ENCODE results near the gene ZNF714. TPM values are rescaled to one million over a fixed set of nuclear protein-coding genes. Genes with fewer than 3 reads are reported as not detected.

The ZNF714 gene
- total RNA-seq, 4 donors from 2014 or later = 21.1 to 47.1 (median 34.6) TPM

GRCh38 chr19:21065336-21065735 is 16.7 kb upstream of the ZNF714 start:
- no peaks in the 10 kb centered on the region for H3K4me1 ChIP-seq
- H3K27ac ChIP-seq = no peak overlapping the region
- H3K36me3 ChIP-seq = no peaks in the 10 kb centered on the region
- no peaks in the 10 kb centered on the region for H3K9me3 ChIP-seq
- TF ChIP-seq POLR2A (IDR thresholded peaks at IDR 0.05) = no peak
- no peak for TF ChIP-seq CTCF (IDR thresholded peaks at IDR 0.05)
- intact Hi-C loops (cut with DNase I) = no loop called here
- DNase-seq = no peak
- H3K27me3 ChIP-seq = no peaks in the 10 kb centered on the region
- no peak overlapping the region for H3K4me3 ChIP-seq (replicated peaks in 1 of 3)

- no peak overlapping the region for H3K4me3 ChIP-seq (replicated peaks in 1 of 3)
- H3K9me3 ChIP-seq = no peaks in the 10 kb centered on the region
- DNase-seq = peak; percentile 73 to 77
- no peak for TF ChIP-seq CTCF (IDR thresholded peaks at IDR 0.05)
- TF ChIP-seq POLR2A (IDR thresholded peaks at IDR 0.05) = no peak
- H3K27ac ChIP-seq = peak overlapping the region; percentile 27 to 70 (median 62)
- H3K4me1 ChIP-seq = peaks cover 12 to 17% of the 10 kb centered on the region in 2 donors
- WGBS, 2 donors = 27 to 33% methylated on average over 1 of the region's 1 CpG
- H3K36me3 ChIP-seq = no peaks in the 10 kb centered on the region
- no peaks in the 10 kb centered on the region for H3K27me3 ChIP-seq
- intact Hi-C loops (cut with DNase I) = no loop called here
These were observed 2.3 kb downstream of the ZNF714 start for GRCh38 chr19:21084343-21084742.

GRCh38 chr19:21087871-21088270 is 5.9 kb downstream of the ZNF714 start:
- 95 to 97% methylated on average over 3 of the region's 3 CpGs for WGBS, 2 donors
- Histone ChIP-seq H3K27ac (no peak overlapping the region), H3K4me3 (replicated peaks in 1 of 3) (no peak overlapping the region), H3K4me1 (peaks cover 21 to 29% of the 10 kb centered on the region in 2 donors), H3K36me3 (no peaks in the 10 kb centered on the region), H3K27me3 (no peaks in the 10 kb centered on the region), H3K9me3 (no peaks in the 10 kb centered on the region)
- DNase-seq = no peak
- intact Hi-C loops (cut with DNase I) = no loop called here
- TF ChIP-seq POLR2A (IDR thresholded peaks at IDR 0.05) = no peak
- no peak for TF ChIP-seq CTCF (IDR thresholded peaks at IDR 0.05)

GRCh38 chr19:21092109-21092508 is 10.1 kb downstream of the ZNF714 start:
- TF ChIP-seq CTCF (IDR thresholded peaks at IDR 0.05) = no peak
- no peak for TF ChIP-seq POLR2A (IDR thresholded peaks at IDR 0.05)
- intact Hi-C loops (cut with DNase I) = no loop called here
- no peaks in the 10 kb centered on the region for H3K27me3 ChIP-seq
- H3K9me3 ChIP-seq = no peaks in the 10 kb centered on the region
- H3K36me3 ChIP-seq = no peaks in the 10 kb centered on the region
- peaks cover 17 to 25% of the 10 kb centered on the region in 2 donors for H3K4me1 ChIP-seq
- H3K27ac ChIP-seq = peak overlapping the region; percentile 75 to 79 (median 77)
- H3K4me3 ChIP-seq (replicated peaks in 1 of 3) = no peak overlapping the region
- peak; percentile 62 to 65 for DNase-seq

GRCh38 chr19:21094347-21095025 is 12.5 kb downstream of the ZNF714 start:
- peak overlapping the region in 1 of 3 donors; percentile 18 for H3K27ac ChIP-seq
- intact Hi-C loops (cut with DNase I) = no loop called here
- no peaks in the 10 kb centered on the region for H3K36me3 ChIP-seq
- no peaks in the 10 kb centered on the region for H3K27me3 ChIP-seq
- H3K9me3 ChIP-seq = no peaks in the 10 kb centered on the region
- no peak overlapping the region for H3K4me3 ChIP-seq (replicated peaks in 1 of 3)
- TF ChIP-seq POLR2A (IDR thresholded peaks at IDR 0.05) = no peak
- no peak for TF ChIP-seq CTCF (IDR thresholded peaks at IDR 0.05)
- H3K4me1 ChIP-seq = peaks cover 20 to 25% of the 10 kb centered on the region in 2 donors
- DNase-seq = peak in 1 of 2 donors; percentile 18
- 46 to 79% methylated on average over 1 of the region's 1 CpG for WGBS, 2 donors

All from thyroid gland (tissue), 4 donors.